Measurements from ENCODE around the gene UPP2.

GRCh38 chr2:158100411-158100810 is 1.3 kb upstream of the UPP2 start:
- TF ChIP-seq CTCF (IDR thresholded peaks at IDR 0.05) (no peak), EP300 (IDR thresholded peaks at IDR 0.05) (no peak)
